ENCODE results near the gene RACGAP1. TPM values are rescaled to one million over a fixed set of nuclear protein-coding genes. Genes with fewer than 3 reads are reported as not detected.

RACGAP1 gene
- polyA plus RNA-seq, 1 of the 3 experiments (the other 2 are of a cell fraction) = 21.5 TPM

- H3K4me2 ChIP-seq = no peak overlapping the region
- H3K27ac ChIP-seq (ENCODE audit: low read depth in 2 of 2, low read length in 1 of 2) = no peak overlapping the region
- no peaks in the 10 kb centered on the region for H3K36me3 ChIP-seq (replicated peaks in 1 of 2; ENCODE audit: control insufficient read depth in 1 of 2, insufficient read depth in 2 of 2, low read length in 1 of 2)
- ChIA-PET POLR2A (no interaction called here), CTCF (interaction anchor here (0.7 to 4.5 kb wide), 5 partner anchors 12 to 176 kb away, joined by 3 to 36 read pairs (median 3); no protein-coding TSS in a partner anchor)
- H3K9ac ChIP-seq = no peak overlapping the region
- H3K9me3 ChIP-seq = no peaks in the 10 kb centered on the region
- no peak for TF ChIP-seq MAX (IDR thresholded peaks at IDR 0.05; ENCODE audit: low read depth)
- TF ChIP-seq GATA2 (CRISPR knock-in tag; IDR thresholded peaks at IDR 0.05) = no peak
- TF ChIP-seq FOSL2 (IDR thresholded peaks at IDR 0.05; ENCODE audit: borderline replicate concordance, low read depth) = no peak
- no peak for TF ChIP-seq TAF1 (IDR thresholded peaks at IDR 0.05; ENCODE audit: borderline replicate concordance, low read depth, low read length)
- TF ChIP-seq USF2 (IDR thresholded peaks at IDR 0.05; ENCODE audit: borderline replicate concordance, low read depth, low read length) = no peak
- TF ChIP-seq FOXM1 (IDR thresholded peaks at IDR 0.05; ENCODE audit: low read depth) = no peak
- no peak for TF ChIP-seq MXI1 (IDR thresholded peaks at IDR 0.05; ENCODE audit: low read depth, low read length)
- no peak for TF ChIP-seq NRF1 (IDR thresholded peaks at IDR 0.05; ENCODE audit: low read depth, low read length)
- TF ChIP-seq NFIC (IDR thresholded peaks at IDR 0.05; ENCODE audit: borderline replicate concordance) = no peak
- TF ChIP-seq TEAD4 (IDR thresholded peaks at IDR 0.05; ENCODE audit: borderline replicate concordance, insufficient read depth) = no peak
- TF ChIP-seq EP300 (IDR thresholded peaks at IDR 0.05; ENCODE audit: borderline replicate concordance in 1 of 2, low read depth in 1 of 2, low read length in 1 of 2) = no peak
- no peak for TF ChIP-seq MEF2A (IDR thresholded peaks at IDR 0.05; ENCODE audit: borderline replicate concordance, low read depth)
- TF ChIP-seq ZBTB33 (IDR thresholded peaks at IDR 0.05; ENCODE audit: borderline replicate concordance, low read depth) = no peak
- no peak for TF ChIP-seq RFX5 (IDR thresholded peaks at IDR 0.05; ENCODE audit: low read length)
- TF ChIP-seq PBX3 (IDR thresholded peaks at IDR 0.05) = no peak
- no peak for TF ChIP-seq YY1 (IDR thresholded peaks at IDR 0.05; ENCODE audit: low read depth)
- no peak for TF ChIP-seq USF1 (IDR thresholded peaks at IDR 0.05; ENCODE audit: borderline replicate concordance, low read depth)
- TF ChIP-seq SIN3A (IDR thresholded peaks at IDR 0.05; ENCODE audit: borderline replicate concordance, low read depth, low read length) = no peak
- H2AFZ ChIP-seq (ENCODE audit: low read depth) = no peak overlapping the region
- peaks cover 0 to 16% of the 10 kb centered on the region in 2 experiments; a peak in 1 of 4 replicates for H3K4me1 ChIP-seq (ENCODE audit: control insufficient read depth in 1 of 2, insufficient read depth in 2 of 2, low read depth in 1 of 2, low read length in 1 of 2)
- DNase-seq = no peak
- H3K4me3 ChIP-seq (ENCODE audit: low read depth in 2 of 2, low read length in 1 of 2) = no peak overlapping the region
- no peaks in the 10 kb centered on the region for H3F3A ChIP-seq (replicated peaks; ENCODE audit: insufficient read depth)
- 83% methylated on average over 4 of the region's 4 CpGs for WGBS (ENCODE audit: low lambda C conversion rate)
- no peaks in the 10 kb centered on the region for H4K20me1 ChIP-seq (ENCODE audit: insufficient read depth)
- H3K27me3 ChIP-seq (ENCODE audit: insufficient read depth) = no peaks in the 10 kb centered on the region
- H3K9me2 ChIP-seq = no peaks in the 10 kb centered on the region
- no peaks in the 10 kb centered on the region for H3K79me2 ChIP-seq (ENCODE audit: insufficient read depth)
Measured at GRCh38 chr12:49953151-49953550, 72.1 kb downstream of the RACGAP1 start.
